Kidney epithelial cell (primary cell): ENCODE results near the gene CHM. TPM values are rescaled to one million over a fixed set of nuclear protein-coding genes. Genes with fewer than 3 reads are reported as not detected.
A peak's percentile ranks its signal among the peaks of the same experiment; 100 is the strongest.

Experiments used
- DNase-seq: peaks from one replicate; pipeline ENCODE4 v3.0.0-alpha.2; 2010; ENCODE audit warnings: low read depth
- H3K27me3 ChIP-seq: 2 replicates; pipeline ENCODE4 v1.6.0; 2011; ENCODE audit warnings: low read length; ENCODE audit not compliant: control insufficient read depth, insufficient read depth
- H3K36me3 ChIP-seq: 2 replicates; pipeline ENCODE4 v1.5.1; 2011; ENCODE audit warnings: low read length; ENCODE audit not compliant: control insufficient read depth, insufficient read depth
- H3K4me3 ChIP-seq: 2 replicates; pipeline ENCODE4 v1.5.1; 2011; ENCODE audit warnings: low read depth, mild to moderate bottlenecking, control low read depth, low read length
- CTCF ChIP-seq: IDR thresholded peaks from 2 replicates; pipeline ENCODE4 v1.5.1; 2011; ENCODE audit warnings: mild to moderate bottlenecking, moderate library complexity, low read length, control low read depth, inconsistent platforms; ENCODE audit not compliant: insufficient read depth, poor library complexity, severe bottlenecking
- total RNA-seq: library from RNA; depleted of rRNA; stranded (reverse); fragments of >200 nt; gene quantifications from 2 replicates; pipeline ENCODE4 v1.2.3, GENCODE V29; 2015

CHM gene
- total RNA-seq = 24.0 and 24.8 TPM in 2 replicates

GRCh38 chrX:86047174-86047935 is at the start of gene CHM:
Gene CHM (minus strand): TSS chrX:86047558. CDS start chrX:86047532, 26 bp downstream.
- peak within 1 kb of the TSS; percentile 52 for H3K4me3 ChIP-seq
- no peaks in the 10 kb centered on the region for H3K27me3 ChIP-seq
- DNase-seq = peak; percentile 54
- no peak for TF ChIP-seq CTCF
- no peaks in the 10 kb centered on the region for H3K36me3 ChIP-seq

- Histone ChIP-seq H3K27me3 (no peaks in the 10 kb centered on the region), H3K4me3 (no peak overlapping the region), H3K36me3 (no peaks in the 10 kb centered on the region)
- no peak for DNase-seq
- no peak for TF ChIP-seq CTCF
These were observed 31.3 kb upstream of the CHM start for GRCh38 chrX:86078650-86079049.

- no peak overlapping the region for H3K4me3 ChIP-seq
- no peak for DNase-seq
- no peaks in the 10 kb centered on the region for H3K36me3 ChIP-seq
- no peaks in the 10 kb centered on the region for H3K27me3 ChIP-seq
- TF ChIP-seq CTCF = no peak
These were observed 19.6 kb upstream of the CHM start for GRCh38 chrX:86066998-86067397.

- no peak for DNase-seq
- TF ChIP-seq CTCF = no peak
- Histone ChIP-seq H3K4me3 (no peak overlapping the region), H3K27me3 (no peaks in the 10 kb centered on the region), H3K36me3 (no peaks in the 10 kb centered on the region)
These were observed 14.0 kb upstream of the CHM start for GRCh38 chrX:86061407-86061806.

- TF ChIP-seq CTCF = no peak
- Histone ChIP-seq H3K4me3 (no peak overlapping the region), H3K27me3 (no peaks in the 10 kb centered on the region), H3K36me3 (no peaks in the 10 kb centered on the region)
- no peak for DNase-seq
These were observed 4.4 kb upstream of the CHM start for GRCh38 chrX:86051741-86052140.

GRCh38 chrX:86047936-86048280 is 550 bp upstream of the CHM start:
- DNase-seq = no peak
- peak overlapping the region; percentile 52 for H3K4me3 ChIP-seq

More at GRCh38 chrX:86047936-86048280, 550 bp upstream of the CHM start:
- H3K36me3 ChIP-seq = no peaks in the 10 kb centered on the region
- no peaks in the 10 kb centered on the region for H3K27me3 ChIP-seq
- TF ChIP-seq CTCF = no peak
